Measurements from ENCODE around the gene ZBTB46. TPM values are rescaled to one million over a fixed set of nuclear protein-coding genes. Genes with fewer than 3 reads are reported as not detected.

ZBTB46 gene
- total and polyA plus RNA-seq, 10 of the 15 experiments (the other 5 are each of a cell fraction or from before 2014, with no cell fraction given), result 0.15 to 0.92 (median 0.34) TPM

GRCh38 chr20:63699466-63700198 lies 131.4 kb downstream of the ZBTB46 start:
- Histone ChIP-seq H3K9ac (ENCODE audit: control insufficient read depth, insufficient read depth, low read length) (peak overlapping the region; percentile 20; the same call in 1 of the 2 replicates), H3K9me3 (replicated peaks; ENCODE audit: control insufficient read depth, insufficient read depth, low read length) (no peaks in the 10 kb centered on the region), H2AFZ (ENCODE audit: control insufficient read depth, low read depth, low read length) (no peak overlapping the region), H3K4me2 (ENCODE audit: control insufficient read depth, insufficient read depth) (peak overlapping the region; percentile 19; the same call in 1 of the 2 replicates), H3K27ac (ENCODE audit: control insufficient read depth, insufficient read depth) (peak overlapping the region; percentile 75), H3K4me1 (ENCODE audit: control insufficient read depth, insufficient read depth, low read length) (peaks cover 16% of the 10 kb centered on the region), H3K27me3 (replicated peaks in 1 of 2; ENCODE audit: control insufficient read depth in 2 of 2, insufficient read depth in 2 of 2, low read length in 1 of 2) (no peaks in the 10 kb centered on the region), H3K4me3 (no peak overlapping the region), H3K36me3 (ENCODE audit: control insufficient read depth in 2 of 2, insufficient read depth in 2 of 2, low read length in 1 of 2) (peaks cover under 1 to 3% of the 10 kb centered on the region in 2 experiments; a peak in 3 of 4 replicates), H4K20me1 (ENCODE audit: control insufficient read depth, insufficient read depth) (no peaks in the 10 kb centered on the region), H3K79me2 (ENCODE audit: control insufficient read depth, insufficient read depth, low read length) (no peaks in the 10 kb centered on the region)
- ChIA-PET POLR2A (interaction anchor here (1.1 kb wide), 1 partner anchor 162 kb away, joined by 3 read pairs; the partner anchor contains the start of gene PTK6), RAD21 (ENCODE audit: unreplicated experiment) (interaction anchor here (1.6 kb wide), 1 partner anchor 8 kb away, joined by 4 read pairs; the partner anchor contains the start of genes ARFRP1 and ZGPAT), SMC1A (ENCODE audit: uncharacterized antibody, unreplicated experiment) (interaction anchor here (1.3 to 1.6 kb wide), 2 partner anchors 38 to 162 kb away, joined by 3 read pairs; no protein-coding TSS in a partner anchor), CTCF (interaction anchor here (1.0 to 1.6 kb wide), 2 partner anchors 8 to 162 kb away, joined by 4 to 8 read pairs; partner anchors contain the start of genes ARFRP1, PTK6 and ZGPAT)
- FAIRE-seq (no peak), ATAC-seq (peak; percentile 41), DNase-seq (ENCODE audit: low read depth, low spot score) (no peak)
- TSS peak; percentile 46 for BruUV-seq (replicated peaks)
- 36% methylated on average over 21 of the region's 24 CpGs for WGBS (ENCODE audit: insufficient coverage, insufficient replicate concordance, low lambda C conversion rate, missing lambda C conversion rate)
- intact Hi-C loops (cut with micrococcal nuclease; ENCODE audit: unreplicated experiment), result loop anchor here (2.0 kb wide), 1 partner anchor 87 kb away; no protein-coding TSS in a partner anchor
- in situ Hi-C loops (cut with MboI), result no loop called here
- peak; percentile 33; the same call in 1 of the 2 replicates for TF ChIP-seq LARP7 (IDR thresholded peaks at IDR 0.05)
- TF ChIP-seq, protein P1, sequence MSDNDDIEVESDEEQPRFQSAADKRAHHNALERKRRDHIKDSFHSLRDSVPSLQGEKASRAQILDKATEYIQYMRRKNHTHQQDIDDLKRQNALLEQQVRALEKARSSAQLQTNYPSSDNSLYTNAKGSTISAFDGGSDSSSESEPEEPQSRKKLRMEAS (IDR thresholded peaks at IDR 0.05; ENCODE audit: low read depth, low read length), result no peak
- no peak for TF ChIP-seq EP300 (IDR thresholded peaks at IDR 0.05; ENCODE audit: borderline replicate concordance in 1 of 2, control insufficient read depth in 1 of 2, low read depth in 2 of 2, low read length in 2 of 2)
- TF ChIP-seq IKZF2 (IDR thresholded peaks at IDR 0.05), result no peak
- TF ChIP-seq WRNIP1 (IDR thresholded peaks at IDR 0.05; ENCODE audit: borderline replicate concordance, low read depth, low read length), result no peak
- TF ChIP-seq JUNB (IDR thresholded peaks at IDR 0.05), result no peak; the same call in 1 of the 2 replicates
- no peak for TF ChIP-seq ZNF384 (IDR thresholded peaks at IDR 0.05; ENCODE audit: borderline replicate concordance, low read depth, low read length)
- peak; percentile 81 for TF ChIP-seq NR2C1 (IDR thresholded peaks at IDR 0.05)
- TF ChIP-seq POLR2A (IDR thresholded peaks at IDR 0.05; ENCODE audit: low read depth, low read length), result peak; percentile 59
- no peak for TF ChIP-seq ZNF24 (IDR thresholded peaks at IDR 0.05)
- TF ChIP-seq, protein P2, sequence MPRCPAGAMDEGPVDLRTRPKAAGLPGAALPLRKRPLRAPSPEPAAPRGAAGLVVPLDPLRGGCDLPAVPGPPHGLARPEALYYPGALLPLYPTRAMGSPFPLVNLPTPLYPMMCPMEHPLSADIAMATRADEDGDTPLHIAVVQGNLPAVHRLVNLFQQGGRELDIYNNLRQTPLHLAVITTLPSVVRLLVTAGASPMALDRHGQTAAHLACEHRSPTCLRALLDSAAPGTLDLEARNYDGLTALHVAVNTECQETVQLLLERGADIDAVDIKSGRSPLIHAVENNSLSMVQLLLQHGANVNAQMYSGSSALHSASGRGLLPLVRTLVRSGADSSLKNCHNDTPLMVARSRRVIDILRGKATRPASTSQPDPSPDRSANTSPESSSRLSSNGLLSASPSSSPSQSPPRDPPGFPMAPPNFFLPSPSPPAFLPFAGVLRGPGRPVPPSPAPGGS (IDR thresholded peaks at IDR 0.05; ENCODE audit: borderline replicate concordance, insufficient read depth, low read depth, low read length, poor library complexity, severe bottlenecking), result no peak
- TF ChIP-seq, protein P3, sequence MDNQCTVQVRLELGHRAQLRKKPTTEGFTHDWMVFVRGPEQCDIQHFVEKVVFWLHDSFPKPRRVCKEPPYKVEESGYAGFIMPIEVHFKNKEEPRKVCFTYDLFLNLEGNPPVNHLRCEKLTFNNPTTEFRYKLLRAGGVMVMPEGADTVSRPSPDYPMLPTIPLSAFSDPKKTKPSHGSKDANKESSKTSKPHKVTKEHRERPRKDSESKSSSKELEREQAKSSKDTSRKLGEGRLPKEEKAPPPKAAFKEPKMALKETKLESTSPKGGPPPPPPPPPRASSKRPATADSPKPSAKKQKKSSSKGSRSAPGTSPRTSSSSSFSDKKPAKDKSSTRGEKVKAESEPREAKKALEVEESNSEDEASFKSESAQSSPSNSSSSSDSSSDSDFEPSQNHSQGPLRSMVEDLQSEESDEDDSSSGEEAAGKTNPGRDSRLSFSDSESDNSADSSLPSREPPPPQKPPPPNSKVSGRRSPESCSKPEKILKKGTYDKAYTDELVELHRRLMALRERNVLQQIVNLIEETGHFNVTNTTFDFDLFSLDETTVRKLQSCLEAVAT (IDR thresholded peaks at IDR 0.05), result no peak
- TF ChIP-seq BACH1 (IDR thresholded peaks at IDR 0.05; ENCODE audit: borderline replicate concordance), result no peak
- TF ChIP-seq PAX5 (IDR thresholded peaks at IDR 0.05; ENCODE audit: borderline replicate concordance, low read depth, low read length), result 0 out of 2 replicates have a peak, but pooled peaks have one; percentile 9
- no peak for TF ChIP-seq NKRF (conservative IDR thresholded peaks at IDR 0.05)

All from GM12878 (cell line).